Activated naive CD4-positive, alpha-beta T cell treated with anti-CD3 and anti-CD28 coated beads, Interleukin-2, amount 10 ng/mL, durations not matched to agents 7 days and 5 days (primary cell): ENCODE data around the gene ABCA10.

Source experiments
- CTCF ChIA-PET: fragments of 350-600 bp; sonication (Branson Sonifier 250); formaldehyde crosslinking; loops from one replicate; lab custom pipeline; 2021; ENCODE audit warnings: antibody characterized with exemption; lab: Charles Lee
- DNase-seq: peaks from one replicate; pipeline ENCODE4 v3.0.0-alpha.2; 2020
- H3K27ac Mint-ChIP-seq: one replicate; pipeline ENCODE4 v1.8.0; 2021; ENCODE audit warnings: mild to moderate bottlenecking, moderate library complexity, mixed read lengths
- H3K27me3 Mint-ChIP-seq: one replicate; pipeline ENCODE4 v1.8.0; 2021; ENCODE audit warnings: mild to moderate bottlenecking, mixed read lengths
- H3K36me3 Mint-ChIP-seq: one replicate; pipeline ENCODE4 v1.8.0; 2021; ENCODE audit warnings: mixed read lengths
- H3K4me1 Mint-ChIP-seq: one replicate; pipeline ENCODE4 v1.8.0; 2021; ENCODE audit warnings: mixed read lengths
- H3K4me3 Mint-ChIP-seq: one replicate; pipeline ENCODE4 v1.8.0; 2021; ENCODE audit warnings: mild to moderate bottlenecking, moderate library complexity, mixed read lengths
- H3K9me3 Mint-ChIP-seq: one replicate; pipeline ENCODE4 v1.8.0; 2021; ENCODE audit warnings: mixed read lengths

Gene ABCA10

DNA sequence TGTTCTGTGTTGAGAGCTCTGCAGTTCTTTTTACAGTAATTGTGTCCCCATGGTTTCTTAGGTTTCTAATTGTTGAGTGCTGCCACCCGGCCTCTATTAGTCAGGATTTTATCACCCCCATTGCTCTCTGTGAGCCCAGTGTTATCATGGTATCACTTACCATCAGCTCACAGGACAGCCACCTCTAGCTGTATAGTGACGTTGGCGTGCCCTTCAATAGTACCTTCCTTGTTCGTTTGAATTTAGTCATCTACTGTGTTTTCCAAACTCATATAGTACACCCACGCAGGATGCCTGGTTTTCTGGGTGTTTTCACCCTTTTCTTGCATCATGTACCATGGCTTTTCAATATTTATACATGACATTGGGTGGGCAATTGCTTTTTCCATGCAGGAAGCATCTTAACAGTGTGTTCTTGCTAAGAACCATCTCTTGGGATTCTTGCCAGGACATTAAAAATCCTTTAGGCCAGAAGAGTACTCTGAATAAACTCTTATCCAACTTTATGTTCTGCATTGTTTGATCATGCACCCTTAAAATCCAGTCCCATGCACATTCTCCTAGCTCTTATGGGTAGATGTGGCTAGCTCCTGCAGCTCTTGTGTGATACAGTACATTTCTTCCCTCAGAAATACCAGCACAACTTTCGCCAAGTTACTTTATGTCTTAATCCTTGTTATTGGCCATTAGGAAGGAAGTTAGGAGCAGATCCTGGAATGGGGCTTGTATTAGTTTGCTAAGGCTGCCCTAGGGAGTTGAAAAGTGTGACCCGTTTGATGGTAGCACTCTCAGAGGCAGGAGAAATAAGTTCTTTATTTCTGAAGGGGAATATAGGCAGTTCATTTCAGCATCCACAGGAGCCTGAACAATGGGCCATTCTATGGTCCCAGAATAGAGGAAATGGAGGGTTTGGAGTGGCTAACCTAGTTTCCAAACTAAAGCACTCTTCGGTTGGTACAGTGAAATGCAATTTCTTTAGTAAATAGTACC, 11.3 kb upstream of the ABCA10 start:
- Mint-ChIP-seq H3K27ac (no peak overlapping the region), H3K4me1 (no peaks in the 10 kb centered on the region), H3K4me3 (no peak overlapping the region), H3K27me3 (peaks cover 4% of the 10 kb centered on the region), H3K9me3 (no peaks in the 10 kb centered on the region), H3K36me3 (no peaks in the 10 kb centered on the region)
- CTCF ChIA-PET = interaction anchor here (1.0 to 3.4 kb wide), 2 partner anchors 445 to 464 kb away, joined by 3 to 29 read pairs; no protein-coding TSS in a partner anchor
- no peak for DNase-seq

DNA sequence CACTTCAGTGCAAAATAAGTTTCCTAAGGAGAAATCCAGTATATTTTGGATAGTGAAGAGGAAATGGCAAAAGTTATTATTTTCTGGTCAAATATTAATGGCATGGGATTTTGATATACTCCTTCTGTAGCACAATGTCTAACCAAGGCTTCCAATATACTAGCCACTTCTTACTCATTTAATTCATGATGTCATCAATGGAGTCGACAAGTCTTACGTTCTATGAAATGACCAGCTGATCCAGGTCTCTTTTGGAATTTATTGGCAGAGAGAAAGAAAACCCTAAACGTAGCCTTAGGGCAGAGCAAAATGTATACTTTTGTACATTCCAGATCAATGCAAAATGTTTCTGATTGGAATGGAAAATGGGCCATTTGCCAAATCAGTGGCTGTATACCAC, 8.3 kb upstream of the ABCA10 start:
- Mint-ChIP-seq H3K27ac (no peak overlapping the region), H3K4me1 (no peaks in the 10 kb centered on the region), H3K4me3 (no peak overlapping the region), H3K36me3 (no peaks in the 10 kb centered on the region), H3K27me3 (peaks cover 17% of the 10 kb centered on the region), H3K9me3 (peaks cover 5% of the 10 kb centered on the region)
- no peak for DNase-seq
- CTCF ChIA-PET = interaction anchor here (1.5 to 3.4 kb wide), 2 partner anchors 10 to 461 kb away, joined by 6 to 29 read pairs; no protein-coding TSS in a partner anchor

DNA sequence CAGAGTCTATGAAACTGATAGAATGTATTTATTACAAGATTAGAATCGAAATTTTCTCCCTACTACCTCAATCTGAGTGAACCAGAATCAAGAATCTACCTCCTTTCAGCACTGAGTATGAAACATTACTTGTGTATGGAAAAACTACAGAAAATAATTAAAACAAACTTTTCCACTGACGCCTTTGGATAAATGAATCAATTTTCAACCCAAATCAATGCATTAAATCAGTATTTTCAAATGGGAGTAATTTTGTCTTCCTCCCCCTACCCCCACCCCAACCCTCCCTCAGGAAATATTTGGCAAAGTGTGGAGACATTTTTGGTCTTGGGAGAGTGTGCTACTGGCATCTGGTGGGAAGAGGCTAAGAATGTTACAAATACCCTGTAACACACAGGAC, 7.8 kb upstream of the ABCA10 start:
- Mint-ChIP-seq H3K4me3 (no peak overlapping the region), H3K27ac (no peak overlapping the region), H3K4me1 (no peaks in the 10 kb centered on the region), H3K36me3 (no peaks in the 10 kb centered on the region), H3K9me3 (peaks cover 5% of the 10 kb centered on the region), H3K27me3 (peaks cover 17% of the 10 kb centered on the region)
- CTCF ChIA-PET = interaction anchor here (3.4 kb wide), 1 partner anchor 460 kb away, joined by 29 read pairs; no protein-coding TSS in a partner anchor
- no peak for DNase-seq

DNA sequence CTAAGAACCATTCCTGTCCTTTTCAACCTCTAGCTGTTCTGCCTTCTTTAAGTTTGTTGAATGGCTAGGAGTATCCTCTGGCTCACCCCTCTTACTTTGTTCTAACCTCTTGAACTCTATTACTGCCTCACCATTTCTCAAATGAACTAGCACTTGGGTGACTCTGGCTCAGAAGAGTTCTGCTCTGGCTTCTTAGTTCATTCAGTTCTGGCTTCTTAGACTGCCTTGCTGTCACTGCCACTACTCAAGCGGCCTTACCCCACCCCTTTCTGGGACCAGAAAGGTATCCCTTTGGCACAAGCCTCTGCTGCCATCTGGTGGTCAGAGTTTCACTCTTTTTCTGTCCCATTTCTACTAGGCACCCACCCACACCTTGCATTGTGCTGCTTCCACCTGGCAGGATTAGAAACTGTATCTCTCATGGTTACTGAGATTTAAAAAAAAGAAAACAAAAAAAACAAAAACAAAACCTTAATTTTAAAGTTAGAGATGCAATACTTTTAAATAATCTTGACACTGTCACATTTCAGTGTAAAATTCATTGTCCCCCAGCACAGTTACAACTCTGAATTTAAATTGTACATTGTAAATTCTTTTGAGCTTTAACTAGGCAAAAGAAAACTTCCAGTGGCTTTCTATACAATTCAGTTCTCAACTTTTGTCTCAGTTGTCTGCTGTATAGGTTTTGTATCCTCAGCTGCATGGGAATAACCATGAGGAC, 6.9 kb upstream of the ABCA10 start:
- CTCF ChIA-PET = interaction anchor here (2.3 kb wide), 1 partner anchor 460 kb away, joined by 9 read pairs; no protein-coding TSS in a partner anchor
- Mint-ChIP-seq H3K36me3 (no peaks in the 10 kb centered on the region), H3K27ac (peak overlapping the region; percentile 77), H3K4me1 (no peaks in the 10 kb centered on the region), H3K4me3 (no peak overlapping the region), H3K27me3 (peaks cover 17% of the 10 kb centered on the region), H3K9me3 (peaks cover 5% of the 10 kb centered on the region)
- peak; percentile 82 for DNase-seq

DNA sequence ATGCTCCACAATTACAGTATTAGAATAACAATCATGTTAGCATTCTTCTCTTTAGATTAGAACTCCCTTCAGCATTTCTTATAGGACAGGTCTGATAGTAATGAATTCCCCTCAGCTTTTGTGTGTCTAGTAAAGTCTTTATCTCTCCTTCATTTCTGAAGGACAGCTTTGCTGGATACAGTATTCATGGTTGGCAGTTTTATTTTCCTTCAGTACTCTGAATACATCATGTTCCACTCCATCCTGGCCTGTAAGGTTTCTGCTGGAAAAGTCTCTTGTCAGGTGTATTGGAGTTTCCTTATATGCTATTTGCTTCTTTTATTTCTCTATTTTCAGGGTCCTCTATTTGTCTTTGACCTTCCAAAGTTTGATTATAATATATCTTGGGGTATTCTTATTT, 4.0 kb upstream of the ABCA10 start:
- peaks cover 17% of the 10 kb centered on the region for H3K27me3 Mint-ChIP-seq

DNA sequence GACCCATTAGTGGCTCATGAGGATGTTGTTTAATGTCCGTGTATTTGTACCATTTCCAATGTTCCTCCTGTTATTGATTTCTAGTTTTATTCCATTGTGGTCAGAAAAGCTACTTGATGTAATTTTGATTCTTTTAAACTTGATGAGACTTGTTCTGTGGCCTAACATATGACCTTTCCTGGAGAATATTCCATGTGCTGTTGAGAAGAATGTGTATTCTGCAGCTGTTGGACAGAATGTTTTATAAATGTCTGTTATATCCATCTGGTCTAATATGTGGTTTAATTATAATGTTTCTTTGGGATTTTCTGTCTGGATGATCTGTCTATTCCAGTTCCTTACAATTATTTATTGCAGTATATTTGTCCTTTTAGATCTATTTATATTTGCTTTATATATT, 2.9 kb upstream of the ABCA10 start:
- H3K4me1 Mint-ChIP-seq = peaks cover 3% of the 10 kb centered on the region
- no peak overlapping the region for H3K4me3 Mint-ChIP-seq
- no peaks in the 10 kb centered on the region for H3K36me3 Mint-ChIP-seq
- CTCF ChIA-PET = no interaction called here
- H3K9me3 Mint-ChIP-seq = peaks cover 5% of the 10 kb centered on the region
- no peak overlapping the region for H3K27ac Mint-ChIP-seq
- no peak for DNase-seq
- peaks cover 17% of the 10 kb centered on the region for H3K27me3 Mint-ChIP-seq

More for the DNA sequence above, 4.0 kb upstream of the ABCA10 start:
- peaks cover 5% of the 10 kb centered on the region for H3K9me3 Mint-ChIP-seq
- no peak overlapping the region for H3K4me3 Mint-ChIP-seq
- H3K4me1 Mint-ChIP-seq = no peaks in the 10 kb centered on the region
- CTCF ChIA-PET = interaction anchor here (0.5 to 1.7 kb wide), 2 partner anchors 12 to 17 kb away, joined by 3 to 4 read pairs; no protein-coding TSS in a partner anchor
- no peak overlapping the region for H3K27ac Mint-ChIP-seq
- DNase-seq = no peak
- no peaks in the 10 kb centered on the region for H3K36me3 Mint-ChIP-seq

DNA sequence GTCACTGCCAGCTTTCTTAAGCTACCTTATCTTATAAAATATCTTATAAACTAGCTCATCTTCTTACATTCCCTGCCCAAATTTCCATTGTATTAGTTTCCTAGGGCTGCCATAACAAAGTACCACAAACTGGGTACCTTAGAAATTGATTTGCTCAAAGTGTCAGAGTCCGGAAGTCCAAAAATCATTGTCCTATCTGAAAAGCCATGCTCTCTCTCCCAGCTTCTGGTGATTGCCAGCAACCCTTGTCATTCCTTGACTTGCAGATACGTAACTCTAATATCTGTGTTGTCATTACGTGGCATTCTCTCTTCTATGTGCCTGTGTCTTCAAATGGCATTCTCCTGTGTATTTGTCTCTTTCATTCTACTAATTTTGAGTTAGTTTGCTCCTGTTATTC, 2.3 kb upstream of the ABCA10 start:
- no peak for DNase-seq
- Mint-ChIP-seq H3K27me3 (peaks cover 17% of the 10 kb centered on the region), H3K27ac (no peak overlapping the region), H3K4me1 (peaks cover 3% of the 10 kb centered on the region), H3K4me3 (no peak overlapping the region), H3K9me3 (peaks cover 5% of the 10 kb centered on the region), H3K36me3 (no peaks in the 10 kb centered on the region)
- CTCF ChIA-PET = interaction anchor here (0.6 to 0.7 kb wide), 2 partner anchors 21 to 318 kb away, joined by 3 read pairs; no protein-coding TSS in a partner anchor

DNA sequence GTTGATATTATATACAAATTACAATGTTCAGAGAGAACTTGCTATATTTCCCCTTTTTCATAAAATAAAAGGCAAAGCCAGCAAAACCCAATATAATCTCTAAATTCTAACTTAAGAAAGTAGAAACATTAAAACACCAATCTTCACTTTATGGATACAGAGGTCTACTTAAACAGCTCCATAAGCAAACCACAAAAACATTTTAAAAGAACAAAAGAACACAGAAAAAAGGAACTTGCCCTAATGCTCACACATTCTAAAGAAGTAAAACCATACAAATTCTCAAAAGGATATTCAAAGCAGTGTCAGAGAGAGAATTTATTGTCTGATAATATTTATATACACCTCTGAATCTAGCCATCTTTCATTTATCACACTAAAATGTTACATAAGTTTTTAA, 606 bp downstream of the ABCA10 start:
- Mint-ChIP-seq H3K27ac (peak overlapping the region; percentile 50), H3K4me1 (peaks cover 9% of the 10 kb centered on the region), H3K9me3 (peaks cover 3% of the 10 kb centered on the region), H3K36me3 (no peaks in the 10 kb centered on the region), H3K4me3 (no peak overlapping the region), H3K27me3 (peaks cover 2% of the 10 kb centered on the region)
- CTCF ChIA-PET = no interaction called here
- DNase-seq = no peak

DNA sequence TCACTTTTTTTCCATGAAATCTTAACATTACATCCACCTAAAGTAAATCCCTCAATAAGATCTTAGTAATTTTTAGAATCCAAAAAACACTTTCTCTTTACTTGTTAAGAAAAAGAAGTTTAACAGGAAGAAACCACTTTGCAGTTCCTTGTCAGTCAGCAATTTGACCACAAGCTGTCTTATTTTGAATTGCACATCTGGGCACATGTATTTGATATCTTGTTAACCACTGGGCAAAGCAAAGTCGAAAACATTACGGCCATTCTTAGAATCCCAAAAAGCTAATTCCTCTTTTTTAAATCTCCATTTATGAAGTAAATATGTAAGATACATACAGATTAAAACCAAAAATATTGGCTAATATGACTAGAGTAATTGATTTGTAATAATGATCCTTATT, 1.1 kb downstream of the ABCA10 start:
- peaks cover 1% of the 10 kb centered on the region for H3K9me3 Mint-ChIP-seq
- no peak overlapping the region for H3K27ac Mint-ChIP-seq
- H3K27me3 Mint-ChIP-seq = no peaks in the 10 kb centered on the region
- no peak overlapping the region for H3K4me3 Mint-ChIP-seq
- H3K4me1 Mint-ChIP-seq = peaks cover 11% of the 10 kb centered on the region
- CTCF ChIA-PET = no interaction called here
- H3K36me3 Mint-ChIP-seq = no peaks in the 10 kb centered on the region
- no peak for DNase-seq

DNA sequence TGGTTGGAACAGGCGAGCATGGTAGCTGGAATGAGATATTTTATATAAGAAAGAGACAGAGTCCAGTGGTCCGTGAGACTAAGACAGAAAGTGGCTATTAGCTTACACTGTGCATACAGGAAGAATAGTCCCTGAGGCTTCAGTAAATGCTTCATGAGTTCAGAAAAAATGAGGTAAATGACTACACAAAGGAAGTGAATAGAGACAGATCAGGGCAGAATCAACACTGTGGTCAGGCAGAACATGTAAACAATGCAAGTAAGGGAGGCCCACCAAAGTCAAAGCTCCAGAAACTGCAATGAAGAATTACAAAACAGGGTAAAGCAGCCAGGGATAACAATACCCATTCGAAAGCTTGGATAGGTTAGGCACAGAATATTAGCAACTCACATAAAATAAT, 4.8 kb downstream of the ABCA10 start:
- CTCF ChIA-PET = no interaction called here
- H3K36me3 Mint-ChIP-seq = no peaks in the 10 kb centered on the region
- H3K4me1 Mint-ChIP-seq = peaks cover 11% of the 10 kb centered on the region
- no peaks in the 10 kb centered on the region for H3K27me3 Mint-ChIP-seq
- DNase-seq = no peak
- no peak overlapping the region for H3K4me3 Mint-ChIP-seq
- H3K27ac Mint-ChIP-seq = no peak overlapping the region
- no peaks in the 10 kb centered on the region for H3K9me3 Mint-ChIP-seq

DNA sequence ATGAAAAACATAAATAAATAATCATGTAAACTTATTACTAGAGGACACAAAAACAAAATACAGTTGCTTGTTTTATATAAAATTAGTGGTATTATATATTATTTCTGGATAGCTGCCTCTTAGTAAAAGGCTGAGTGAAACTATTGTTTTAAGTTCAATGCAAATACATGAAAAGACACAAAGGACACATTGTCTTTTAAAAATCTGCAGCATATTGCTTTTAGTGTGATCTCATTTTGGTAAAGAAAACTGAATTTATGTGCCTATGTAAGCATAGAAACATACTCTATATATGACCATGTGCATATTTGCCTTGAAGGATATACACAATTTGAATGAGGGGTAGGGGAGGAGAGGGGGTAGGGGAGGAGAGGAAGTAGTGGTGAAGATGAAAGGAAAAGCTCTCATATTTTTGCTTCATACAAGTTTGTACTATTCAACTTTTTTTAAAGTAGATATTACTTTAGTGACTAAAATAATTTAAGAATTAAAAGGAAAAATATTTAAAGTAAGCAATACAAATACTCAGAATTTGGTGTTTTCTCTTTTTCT, 5.8 kb downstream of the ABCA10 start:
- CTCF ChIA-PET = no interaction called here
- Mint-ChIP-seq H3K27ac (no peak overlapping the region), H3K4me3 (no peak overlapping the region)

DNA sequence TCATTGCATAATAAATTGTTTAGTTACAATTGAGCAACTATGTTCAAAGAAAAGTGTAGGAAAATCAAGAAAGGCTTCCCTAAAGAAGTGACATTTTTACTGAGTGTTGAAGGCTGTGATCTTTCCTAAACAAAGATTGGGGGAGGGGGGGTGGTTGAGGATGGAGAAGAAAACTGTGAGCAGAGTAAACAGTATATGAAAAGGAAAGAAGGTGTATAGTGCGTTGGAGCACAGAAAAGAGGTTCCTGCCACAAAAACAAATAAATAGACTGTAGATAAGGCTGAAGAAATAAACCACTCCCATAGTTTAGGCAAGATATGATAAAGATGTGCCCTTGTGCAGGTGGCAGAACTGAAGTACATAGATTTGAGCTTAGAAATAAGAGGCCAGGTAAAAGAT, 8.5 kb downstream of the ABCA10 start:
- Mint-ChIP-seq H3K9me3 (no peaks in the 10 kb centered on the region), H3K4me3 (no peak overlapping the region), H3K27me3 (no peaks in the 10 kb centered on the region), H3K36me3 (no peaks in the 10 kb centered on the region), H3K27ac (no peak overlapping the region), H3K4me1 (peaks cover 8% of the 10 kb centered on the region)
- CTCF ChIA-PET = no interaction called here
- no peak for DNase-seq

More for the DNA sequence above, 5.8 kb downstream of the ABCA10 start:
- Mint-ChIP-seq H3K9me3 (no peaks in the 10 kb centered on the region), H3K27me3 (no peaks in the 10 kb centered on the region), H3K36me3 (no peaks in the 10 kb centered on the region), H3K4me1 (peaks cover 11% of the 10 kb centered on the region)
- no peak for DNase-seq

DNA sequence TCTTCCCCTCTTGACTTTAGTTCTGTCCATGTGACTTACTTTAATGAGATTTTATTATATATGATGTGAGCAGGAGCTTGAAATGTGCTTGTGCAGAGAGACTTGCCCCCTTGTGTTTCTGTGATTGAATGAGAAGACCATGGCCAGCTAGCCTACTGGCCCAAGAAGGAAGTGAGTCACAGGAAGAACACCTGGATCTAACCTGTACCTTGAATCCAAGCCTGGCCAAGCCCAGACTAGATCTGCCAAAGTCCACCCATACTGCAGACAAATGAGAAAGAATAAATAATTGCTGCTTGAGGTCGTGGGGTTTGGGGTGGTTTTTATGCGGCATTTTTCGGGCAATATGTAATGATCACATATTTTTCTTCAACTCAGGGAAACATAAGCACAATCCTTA, 9.6 kb downstream of the ABCA10 start:
- CTCF ChIA-PET = no interaction called here
- Mint-ChIP-seq H3K4me3 (no peak overlapping the region), H3K4me1 (peaks cover 8% of the 10 kb centered on the region), H3K36me3 (no peaks in the 10 kb centered on the region), H3K9me3 (no peaks in the 10 kb centered on the region), H3K27ac (no peak overlapping the region), H3K27me3 (no peaks in the 10 kb centered on the region)
- no peak for DNase-seq
